Activated naive CD4-positive, alpha-beta T cell treated with anti-CD3 and anti-CD28 coated beads, Interleukin-2, amount 50 U/mL, for 16 hours (primary cell): Measurements from ENCODE around the gene FRMD5.

Experiments
- DNase-seq: peaks from one replicate; pipeline ENCODE4 v3.0.0-alpha.2; 2020

The FRMD5 gene

DNA sequence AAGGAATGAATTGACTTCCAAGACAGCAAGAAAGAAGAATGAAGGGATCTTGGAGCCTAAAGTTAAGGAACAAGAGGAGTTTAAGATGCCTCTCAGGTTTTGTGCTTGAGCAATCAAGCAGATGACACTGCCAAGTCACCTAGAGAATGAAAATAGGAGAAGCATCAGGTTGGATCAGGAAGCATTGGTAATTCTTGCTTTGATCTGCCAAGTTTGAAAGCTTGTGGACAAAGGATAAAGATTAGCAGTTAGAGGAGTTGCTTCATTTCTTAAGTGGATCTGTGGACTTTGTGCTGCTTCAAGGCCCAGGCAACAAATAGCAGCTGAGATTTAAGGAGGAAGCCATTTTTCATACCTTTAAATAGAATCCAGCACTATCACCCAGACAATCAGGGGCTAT lies 35.6 kb downstream of the FRMD5 start:
- DNase-seq = no peak

DNA sequence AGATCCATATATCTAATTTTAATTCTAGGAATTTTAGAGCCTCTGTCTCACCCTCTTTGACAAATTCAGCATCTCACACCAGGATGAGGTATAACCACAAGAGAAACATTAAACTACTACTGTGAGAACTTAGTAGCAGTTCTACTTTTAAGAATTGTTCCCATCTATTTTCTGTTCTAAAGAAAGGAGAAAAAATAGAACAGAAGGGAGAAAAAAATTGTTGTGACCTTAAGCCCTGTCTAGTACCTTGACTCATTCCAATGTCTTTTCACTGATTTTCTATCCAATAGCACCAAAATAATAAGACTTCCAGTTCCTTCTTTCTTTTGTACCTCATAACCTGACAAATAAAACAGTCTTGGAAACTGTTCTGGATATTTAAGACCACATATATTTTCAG lies 37.0 kb downstream of the FRMD5 start:
- no peak for DNase-seq

DNA sequence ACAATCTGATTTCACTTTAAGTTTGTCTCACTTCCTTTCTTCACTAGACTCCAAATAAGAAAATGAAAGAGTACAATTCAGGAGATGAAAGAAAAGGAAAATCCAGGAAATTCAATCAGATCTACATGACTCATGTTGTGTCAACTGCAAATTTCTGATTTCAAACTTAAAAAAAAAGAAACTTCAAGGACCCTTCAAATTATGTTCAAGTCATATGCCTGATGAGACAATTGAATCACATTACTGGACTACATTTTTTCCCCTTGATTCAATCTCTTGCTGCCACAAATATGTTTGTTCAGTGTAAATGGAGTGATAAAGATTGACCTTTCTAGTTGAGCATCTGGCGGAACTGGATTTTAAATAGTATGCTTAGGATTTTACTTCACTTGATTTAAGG lies 37.4 kb downstream of the FRMD5 start:
- DNase-seq = no peak

DNA sequence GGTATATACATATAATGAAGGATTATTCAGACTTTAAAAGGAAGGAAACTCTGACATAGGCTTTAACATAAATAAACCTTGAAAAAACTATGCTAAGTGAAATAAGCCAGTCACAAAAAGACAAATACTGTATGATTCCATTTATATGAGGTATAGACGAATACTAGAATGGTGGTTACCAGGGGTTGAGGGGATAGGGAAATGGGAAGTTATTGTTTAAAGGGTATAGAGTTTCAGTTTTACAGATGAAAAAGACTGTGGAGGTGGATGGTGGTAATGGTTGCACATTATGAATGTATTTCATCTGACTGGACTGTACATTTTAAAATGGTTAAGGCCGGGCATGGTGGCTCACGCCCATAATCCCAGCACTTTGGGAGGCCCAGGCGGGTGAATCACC lies 41.7 kb downstream of the FRMD5 start:
- DNase-seq = no peak

DNA sequence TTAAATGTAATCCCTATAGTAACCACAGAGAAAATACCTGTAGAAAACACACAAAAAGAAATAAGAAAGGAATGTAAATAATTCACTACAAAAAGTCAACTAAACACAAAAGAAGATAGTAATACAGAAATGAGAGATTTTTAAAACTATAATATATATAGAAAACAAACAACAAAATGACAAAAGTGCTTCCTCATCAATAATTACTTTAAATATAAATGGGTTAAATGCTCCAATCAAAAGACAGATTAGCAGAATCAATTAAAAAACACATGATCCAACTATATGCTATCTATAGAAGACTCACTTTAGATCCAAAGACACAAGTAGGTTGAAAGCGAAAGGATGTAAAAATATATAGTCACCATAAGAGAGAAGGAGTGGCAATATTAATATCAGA lies 45.8 kb downstream of the FRMD5 start:
- no peak for DNase-seq

DNA sequence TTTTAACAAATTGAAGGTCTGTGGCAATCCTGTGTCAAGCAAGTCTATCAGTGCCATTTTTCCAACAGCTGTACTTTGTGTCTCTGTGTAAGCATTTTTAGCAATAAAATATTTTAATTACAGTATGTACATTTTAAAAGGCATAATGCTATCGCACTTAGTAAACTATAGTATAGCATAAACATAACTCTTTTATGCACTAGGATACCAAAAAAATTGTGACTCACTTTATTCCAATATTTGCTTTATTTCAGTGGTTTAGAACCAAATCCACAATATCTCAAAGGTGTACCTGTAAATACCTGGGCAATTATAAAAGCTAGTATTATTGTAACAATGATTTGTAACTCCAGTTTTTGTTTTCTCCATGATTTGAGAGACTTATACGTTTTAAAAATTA lies 46.5 kb downstream of the FRMD5 start:
- no peak for DNase-seq

DNA sequence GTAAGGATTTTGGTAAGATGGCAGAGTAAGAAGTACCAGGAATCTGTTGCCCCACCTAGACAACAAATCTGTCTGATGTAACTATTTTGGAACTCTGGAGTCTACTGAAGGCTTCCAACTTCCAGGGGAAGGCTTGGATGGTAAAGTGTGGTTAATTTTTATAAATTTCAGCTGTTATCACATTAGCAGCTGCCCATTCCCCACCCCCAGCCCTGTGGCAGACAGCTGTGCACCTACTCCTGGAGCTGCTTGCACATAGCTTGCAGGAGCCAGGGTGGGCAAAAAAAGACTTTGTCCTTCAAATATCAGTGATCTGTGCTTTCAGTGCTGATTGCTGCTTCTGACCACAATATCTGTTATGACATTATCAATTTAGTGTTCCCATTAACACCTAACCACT lies 47.4 kb downstream of the FRMD5 start:
- DNase-seq = no peak

DNA sequence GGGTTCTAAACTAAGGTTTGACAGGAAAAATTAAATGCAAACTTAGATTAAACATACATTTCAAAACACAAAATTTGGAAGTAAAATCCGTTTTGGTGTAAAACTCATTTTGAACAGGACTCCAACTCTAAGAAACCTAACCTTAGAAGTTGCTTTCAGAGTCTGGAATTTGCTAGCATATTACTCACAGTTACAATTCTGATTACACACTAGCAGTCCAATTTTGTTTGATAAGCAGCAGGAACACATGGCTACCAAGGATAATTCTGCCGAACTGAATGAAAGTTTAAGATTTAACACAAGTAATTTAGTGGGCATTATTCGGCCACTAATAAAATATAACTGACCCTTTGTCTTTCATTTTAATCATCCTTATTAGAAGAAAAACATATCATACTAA lies 49.6 kb downstream of the FRMD5 start:
- DNase-seq = no peak

DNA sequence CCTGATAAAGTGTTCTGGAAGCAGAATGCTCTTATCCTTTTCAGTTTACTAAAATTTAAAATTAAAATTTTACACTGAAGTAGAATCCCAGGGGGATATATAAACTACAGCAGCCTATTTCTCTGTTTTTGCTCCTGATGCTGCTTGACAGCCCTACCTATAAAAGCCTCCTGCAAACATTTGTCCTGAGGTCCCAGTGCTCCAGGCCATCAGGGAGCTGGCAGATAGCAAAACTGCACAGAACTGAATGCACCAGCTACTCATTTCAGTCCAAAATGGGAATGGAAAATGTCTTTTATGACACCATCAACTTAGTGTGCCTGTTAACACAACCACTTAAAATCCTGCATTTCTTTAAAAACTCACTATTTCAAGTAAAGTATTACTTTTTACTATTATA lies 50.1 kb downstream of the FRMD5 start:
- DNase-seq = no peak

DNA sequence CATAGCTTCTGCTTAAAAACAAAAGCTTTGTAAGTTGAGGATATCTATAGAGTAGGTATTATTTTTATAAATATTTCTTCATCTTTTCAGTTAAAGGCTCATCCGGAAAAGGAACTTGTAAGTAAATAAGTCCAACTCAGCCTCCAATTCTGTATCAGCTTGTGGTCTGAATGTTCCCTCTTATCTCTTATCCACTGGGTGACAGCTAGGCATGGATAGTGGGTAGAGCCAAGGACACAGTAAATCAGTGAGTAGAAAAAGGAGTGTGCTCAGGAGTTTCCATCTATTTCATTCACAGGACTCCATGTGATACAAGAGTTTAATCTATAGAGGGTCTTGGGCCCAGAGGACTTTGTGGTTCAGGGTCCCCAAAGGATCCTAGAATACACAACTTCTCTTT lies 50.9 kb downstream of the FRMD5 start:
- no peak for DNase-seq

DNA sequence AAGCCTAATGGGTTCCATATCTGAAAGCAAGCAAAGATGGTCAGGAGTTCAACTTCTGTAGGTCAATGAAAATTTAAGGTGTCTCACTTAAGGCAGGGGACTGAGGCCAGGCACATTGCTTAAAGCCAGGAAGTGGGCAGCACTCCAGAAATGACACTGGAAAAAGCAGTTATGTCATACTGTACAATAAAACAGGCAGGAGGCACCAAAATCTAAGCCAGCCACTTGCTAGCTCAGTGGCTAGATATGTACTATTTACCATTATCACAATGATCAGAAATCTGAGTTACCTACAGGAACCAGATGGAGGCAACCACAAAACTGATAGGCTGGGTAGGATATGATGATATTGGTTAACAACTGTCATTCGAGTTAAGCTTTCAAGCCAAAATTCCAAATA lies 57.3 kb downstream of the FRMD5 start:
- no peak for DNase-seq

DNA sequence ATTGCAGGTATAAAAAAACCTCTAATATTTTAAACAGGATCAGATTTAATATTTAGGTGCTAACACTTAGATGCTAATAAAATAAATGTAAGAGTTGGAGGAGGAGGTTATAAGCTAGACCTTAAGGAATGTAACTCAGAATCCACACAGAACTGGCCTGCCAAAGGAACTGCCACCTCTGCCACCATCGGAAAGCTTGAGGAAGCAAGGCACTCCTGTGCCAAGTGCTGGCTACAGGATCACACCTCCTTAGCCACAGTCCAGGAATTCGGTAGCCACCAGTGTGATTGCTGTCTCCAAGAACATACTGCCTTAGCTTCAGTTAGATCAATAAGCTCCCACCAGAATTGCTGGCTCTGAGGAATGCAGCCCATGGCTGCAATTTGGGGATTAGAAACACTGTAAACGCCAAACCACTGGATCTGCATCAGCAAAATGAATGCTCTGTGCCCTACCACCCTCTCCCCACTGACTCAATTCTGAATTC lies 58.0 kb downstream of the FRMD5 start:
- DNase-seq = no peak

DNA sequence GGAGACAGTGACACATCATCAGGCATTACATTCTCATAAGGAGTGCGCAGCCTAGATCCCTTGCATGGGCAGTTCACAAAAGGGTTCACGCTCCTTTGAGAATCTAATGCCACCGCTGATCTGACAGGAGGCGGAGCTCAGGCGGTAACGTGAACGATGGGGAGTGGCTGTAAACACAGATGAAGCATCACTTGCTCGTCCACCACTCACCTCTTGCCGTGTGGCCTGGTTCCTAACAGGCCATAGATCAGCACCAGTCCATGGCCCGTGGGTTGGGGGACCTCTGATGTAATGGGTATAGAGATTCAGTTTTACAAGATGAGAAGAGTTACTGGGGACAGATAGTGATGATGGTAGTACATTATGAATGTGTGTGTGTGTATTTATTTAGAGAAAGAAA lies 63.0 kb downstream of the FRMD5 start:
- DNase-seq = no peak

DNA sequence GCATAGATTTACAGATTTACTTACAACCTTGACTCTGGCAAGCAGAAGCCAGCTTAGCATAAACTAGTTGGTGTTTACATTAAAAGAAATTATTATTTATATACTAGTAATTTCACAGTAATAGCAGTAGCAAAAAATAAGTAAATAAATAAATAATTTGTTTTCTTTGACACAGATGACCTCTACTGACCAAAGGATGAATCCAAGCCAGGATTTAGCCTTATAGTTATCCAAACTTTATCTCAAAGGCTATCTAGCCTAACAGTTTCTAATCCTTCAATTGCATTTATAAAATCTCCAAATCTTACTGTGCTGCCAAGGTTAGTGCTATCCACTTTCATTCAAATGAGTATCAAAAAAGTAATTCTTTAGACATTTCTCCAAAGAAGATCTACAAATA lies 64.3 kb downstream of the FRMD5 start:
- no peak for DNase-seq

DNA sequence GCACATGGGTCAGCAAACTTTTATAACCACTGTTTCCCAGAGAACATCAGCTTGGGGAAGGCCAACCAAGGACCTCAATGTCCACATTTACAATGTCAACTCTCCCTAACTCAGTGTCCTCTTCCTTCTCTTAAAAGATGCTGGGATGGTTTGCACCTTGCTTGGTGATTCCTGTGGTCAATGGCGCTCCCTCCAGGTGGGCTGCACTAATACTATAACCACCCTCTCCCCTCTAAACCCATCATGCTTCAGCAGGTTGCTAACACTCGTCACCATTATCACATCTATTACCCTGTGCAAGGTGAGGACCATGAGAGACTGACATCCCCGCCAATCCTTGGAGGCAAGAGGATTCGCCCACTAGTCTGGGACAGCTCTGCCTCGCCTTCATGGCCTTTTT lies 65.2 kb downstream of the FRMD5 start:
- DNase-seq = no peak

DNA sequence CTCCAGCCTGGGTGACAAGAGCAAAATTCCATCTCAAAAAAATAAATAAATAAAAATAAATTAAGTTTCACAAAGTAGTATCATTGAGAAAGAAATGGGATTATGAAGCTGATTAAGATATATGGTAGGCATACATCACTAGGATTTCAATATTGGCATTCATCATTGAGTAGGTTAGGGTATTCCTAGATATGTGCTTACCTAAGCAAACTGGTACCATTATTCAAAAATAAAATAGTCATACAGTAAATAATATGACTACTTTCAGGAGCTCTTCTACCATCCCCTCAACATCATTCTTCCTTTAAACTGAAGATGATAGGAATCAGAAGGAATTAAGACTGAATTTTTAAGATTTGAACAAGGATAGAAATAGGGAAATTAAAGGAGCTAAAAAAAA lies 66.6 kb downstream of the FRMD5 start:
- no peak for DNase-seq

DNA sequence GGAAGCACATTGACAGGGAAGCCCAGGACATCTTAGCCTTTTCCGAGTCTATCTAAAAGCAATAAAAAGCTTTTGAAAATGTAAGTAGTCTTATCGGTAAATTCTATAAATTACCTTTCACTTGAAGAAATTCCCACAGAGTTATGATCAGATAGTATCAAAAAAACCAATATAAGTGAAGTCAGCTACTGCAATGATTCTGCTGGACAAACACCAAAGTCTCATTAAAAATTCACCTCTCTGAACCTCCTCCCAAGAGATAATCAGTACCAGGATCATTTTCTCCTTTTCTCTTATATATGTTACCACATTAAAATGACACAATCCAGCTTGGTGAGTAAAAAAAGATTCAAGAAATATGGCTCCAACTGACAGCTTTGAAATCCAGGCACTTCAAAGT lies 69.2 kb downstream of the FRMD5 start:
- no peak for DNase-seq

DNA sequence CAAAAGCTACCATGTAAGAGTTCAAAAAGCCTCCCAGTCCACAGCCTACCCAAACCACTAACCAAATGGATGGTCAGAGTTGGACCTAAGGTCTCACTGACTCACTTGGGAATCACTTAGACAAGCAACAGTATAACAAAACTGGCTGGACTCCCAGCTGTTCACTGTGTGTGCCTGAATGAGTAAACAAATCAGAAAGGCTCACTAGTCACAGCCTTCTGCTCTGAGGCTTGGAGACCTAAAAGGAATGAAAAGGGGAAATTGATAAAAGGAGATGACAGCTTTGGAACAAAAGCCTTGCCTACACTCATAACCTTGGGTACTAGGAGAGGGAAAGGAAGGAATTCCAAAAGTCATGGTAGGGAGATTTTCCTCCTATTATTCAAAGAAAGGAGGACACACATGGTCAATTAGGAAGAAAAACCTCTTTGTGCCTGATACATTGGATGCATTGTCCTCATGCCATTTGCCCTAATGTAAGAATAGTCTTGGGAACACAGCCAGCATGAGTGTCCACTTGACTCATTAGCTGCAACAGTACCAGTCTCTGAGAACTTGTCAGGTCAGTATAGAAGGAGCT lies 92.3 kb downstream of the FRMD5 start:
- no peak for DNase-seq

DNA sequence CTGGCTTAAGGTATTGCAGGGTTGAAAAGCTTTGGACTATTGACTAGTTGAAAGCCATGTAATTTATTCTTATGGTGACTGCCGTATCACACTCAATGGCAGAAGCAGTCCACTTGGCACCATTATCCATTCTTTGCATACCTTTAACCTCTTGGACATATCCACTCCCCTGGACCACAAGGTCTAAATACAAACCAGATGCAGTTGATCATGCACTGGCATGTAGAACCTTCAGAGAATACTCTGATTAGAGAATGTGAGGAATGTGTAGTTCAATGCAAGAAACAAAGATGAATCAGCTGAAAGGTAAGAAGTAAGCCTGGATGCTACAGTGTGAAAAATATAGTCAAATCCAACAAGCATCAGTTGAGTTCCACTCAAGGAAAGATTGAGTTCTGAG lies 93.1 kb downstream of the FRMD5 start:
- DNase-seq = no peak

DNA sequence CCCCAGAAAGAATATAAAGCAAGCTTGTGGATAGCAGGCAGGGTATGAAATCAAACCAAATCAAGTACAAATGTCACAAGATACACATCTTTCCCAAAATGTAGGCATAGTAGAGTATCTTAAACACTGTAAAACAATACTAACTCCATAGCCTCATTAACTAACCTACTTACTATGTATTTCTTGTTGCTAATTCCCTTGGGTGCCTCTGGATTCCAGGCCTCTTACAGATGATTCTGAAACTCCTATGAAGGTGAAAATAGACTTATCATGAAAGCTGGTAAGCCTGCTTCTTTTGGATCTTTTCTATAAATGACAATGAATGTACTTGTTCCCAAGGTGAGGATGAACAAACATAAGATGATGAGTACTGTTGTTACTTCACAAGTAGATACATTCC lies 93.8 kb downstream of the FRMD5 start:
- no peak for DNase-seq

DNA sequence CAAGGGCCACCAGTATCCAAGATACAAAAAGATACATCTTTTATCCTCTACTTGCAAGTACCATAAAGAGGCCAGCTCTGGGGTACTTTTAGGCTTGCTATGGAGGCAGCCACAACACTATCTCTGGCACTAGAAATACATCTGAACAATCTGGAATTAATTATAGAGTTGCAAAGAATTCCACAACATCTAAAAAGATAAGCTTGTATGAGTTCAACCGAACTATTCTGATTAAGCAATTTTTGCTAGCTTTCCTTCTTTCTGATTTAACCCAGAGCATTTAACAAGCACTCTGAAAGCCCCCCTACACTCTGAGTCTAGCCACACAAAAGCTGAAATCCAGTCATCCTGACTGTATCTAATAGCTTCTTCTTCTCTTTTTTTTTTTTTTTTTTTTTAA lies 95.4 kb downstream of the FRMD5 start:
- DNase-seq = no peak

DNA sequence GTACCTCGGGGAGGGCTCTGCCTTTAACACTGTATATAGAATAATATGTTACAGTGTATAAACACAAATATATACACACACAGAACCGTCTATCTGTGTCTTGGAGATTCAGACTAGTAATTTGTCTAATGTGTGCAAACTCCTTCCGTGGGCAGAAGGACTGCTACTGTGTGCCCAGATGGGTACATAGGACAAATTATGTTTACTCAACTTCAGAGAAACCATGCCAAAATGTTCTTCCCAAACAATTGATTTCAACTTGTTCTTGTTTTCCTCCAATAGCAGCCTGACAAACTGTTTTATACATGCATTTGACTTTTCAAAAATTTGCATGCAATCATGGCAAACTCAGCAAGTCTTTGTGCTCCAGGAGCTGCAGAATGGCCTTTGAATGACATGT lies 97.5 kb downstream of the FRMD5 start:
- no peak for DNase-seq

DNA sequence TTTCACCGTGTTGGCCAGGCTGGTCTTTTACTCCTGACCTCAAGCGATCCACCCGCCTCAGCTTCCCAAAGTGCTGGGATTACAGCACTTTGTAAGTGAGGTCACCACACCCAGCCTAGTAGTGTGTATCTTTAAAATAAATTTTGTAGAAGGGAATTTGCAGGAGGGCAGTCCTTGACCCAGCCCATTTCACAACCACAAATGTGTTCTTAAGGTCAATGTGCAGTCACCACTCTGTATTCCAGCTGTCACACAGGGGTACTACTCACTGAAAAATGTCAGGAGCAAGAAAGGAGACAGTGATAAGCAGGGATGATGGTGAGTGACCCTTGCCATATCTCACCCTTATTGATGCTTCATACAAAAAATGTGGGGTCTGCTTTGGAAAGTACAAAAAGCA lies 98.5 kb downstream of the FRMD5 start:
- no peak for DNase-seq

DNA sequence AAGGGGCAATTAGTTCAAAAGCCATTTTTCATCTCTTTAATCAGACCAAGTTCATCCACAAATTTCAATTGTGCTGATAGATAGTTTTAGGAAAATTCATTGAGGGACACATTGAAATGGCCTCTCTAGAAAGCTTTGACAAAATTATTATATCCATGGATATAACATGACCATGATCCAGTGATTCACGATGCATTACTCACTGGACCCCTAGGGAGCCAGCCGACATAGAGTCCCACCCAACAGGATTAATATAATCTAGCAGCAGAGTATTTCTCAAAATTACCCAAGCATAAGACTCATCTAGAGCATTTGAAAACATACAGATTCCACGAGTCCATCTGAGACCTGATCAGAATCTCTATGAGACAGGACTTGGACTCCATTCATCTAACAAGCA lies 100.3 kb downstream of the FRMD5 start:
- DNase-seq = no peak

DNA sequence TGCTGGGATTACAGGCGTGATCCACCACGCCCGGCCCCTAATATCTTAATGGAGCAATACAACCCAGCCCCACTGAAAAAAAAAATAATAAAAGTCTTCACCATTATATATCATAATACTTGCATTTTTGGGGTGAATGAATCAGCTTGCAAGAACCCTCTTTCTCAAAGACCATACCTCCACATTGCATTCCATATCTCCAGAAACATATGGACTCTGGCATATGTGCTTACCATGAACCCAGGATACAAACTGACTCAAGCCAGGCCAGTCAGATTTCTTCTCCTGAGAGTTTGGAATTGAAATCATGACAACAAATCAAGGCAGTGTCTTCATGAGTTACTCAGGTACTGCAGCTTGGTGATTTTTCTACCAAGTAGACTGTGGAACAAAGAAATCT lies 101.2 kb downstream of the FRMD5 start:
- DNase-seq = no peak

DNA sequence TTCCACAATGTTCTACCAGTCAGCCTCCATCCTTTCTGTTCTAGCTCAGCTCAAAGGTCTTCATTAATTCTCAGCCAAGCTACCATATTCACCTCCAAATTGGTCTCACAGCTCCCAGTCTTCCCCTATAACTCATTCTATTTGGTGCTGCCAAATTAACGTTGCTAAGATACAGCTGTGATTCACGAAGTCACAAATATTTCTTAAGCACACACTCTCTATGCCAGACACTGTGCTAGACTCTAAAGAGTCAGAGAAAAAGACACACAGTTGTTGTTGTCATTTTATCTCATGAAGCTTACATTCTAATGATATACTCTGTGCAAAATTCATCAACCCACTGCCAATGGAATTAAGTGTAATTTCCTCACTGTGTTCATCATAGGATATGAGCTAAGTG lies 102.8 kb downstream of the FRMD5 start:
- no peak for DNase-seq
